Measurements from ENCODE around the gene COPA.

COPA gene

GRCh38 chr1:160285506-160285905, 57.5 kb downstream of the COPA start:
- H3K4me3 ChIP-seq (ENCODE audit: low read length), result peak overlapping the region; percentile 97
- TF ChIP-seq CTCF (conservative IDR thresholded peaks at IDR 0.05; ENCODE audit: low read depth, low read length), result no peak
- DNase-seq (ENCODE audit: low read depth), result no peak

GRCh38 chr1:160284782-160285344, 58.2 kb downstream of the COPA start, which contains the start of gene PEX19:
Gene PEX19, minus strand, starts transcription at chr1:160285133. Its CDS starts 9 bp downstream, at chr1:160285124.
- TF ChIP-seq CTCF (conservative IDR thresholded peaks at IDR 0.05; ENCODE audit: low read depth, low read length), result no peak
- H3K4me3 ChIP-seq (ENCODE audit: low read length), result peak within 1 kb of the TSS; percentile 97
- peak; percentile 78 for DNase-seq (ENCODE audit: low read depth)

GRCh38 chr1:160284220-160284781, 58.7 kb downstream of the COPA start:
- no peak for DNase-seq (ENCODE audit: low read depth)
- peak overlapping the region; percentile 97 for H3K4me3 ChIP-seq (ENCODE audit: low read length)
- TF ChIP-seq CTCF (conservative IDR thresholded peaks at IDR 0.05; ENCODE audit: low read depth, low read length), result no peak

- no peak for TF ChIP-seq CTCF (conservative IDR thresholded peaks at IDR 0.05; ENCODE audit: low read depth, low read length)
- H3K4me3 ChIP-seq (ENCODE audit: low read length), result no peak overlapping the region
- no peak for DNase-seq (ENCODE audit: low read depth)
These were observed 60.2 kb downstream of the COPA start for GRCh38 chr1:160282807-160283206.

GRCh38 chr1:160277987-160278386, 65.1 kb downstream of the COPA start:
- H3K4me3 ChIP-seq (ENCODE audit: low read length), result no peak overlapping the region
- TF ChIP-seq CTCF (conservative IDR thresholded peaks at IDR 0.05; ENCODE audit: low read depth, low read length), result no peak
- DNase-seq (ENCODE audit: low read depth), result no peak

- no peak for DNase-seq (ENCODE audit: low read depth)
- H3K4me3 ChIP-seq (ENCODE audit: low read length), result no peak overlapping the region
- TF ChIP-seq CTCF (conservative IDR thresholded peaks at IDR 0.05; ENCODE audit: low read depth, low read length), result no peak
These were observed 65.7 kb downstream of the COPA start for GRCh38 chr1:160277330-160277729.

- DNase-seq (ENCODE audit: low read depth), result no peak
- no peak overlapping the region for H3K4me3 ChIP-seq (ENCODE audit: low read length)
- no peak for TF ChIP-seq CTCF (conservative IDR thresholded peaks at IDR 0.05; ENCODE audit: low read depth, low read length)
These were observed 72.0 kb downstream of the COPA start for GRCh38 chr1:160271025-160271424.

Measured in retinal pigment epithelial cell (primary cell).